ENCODE measurements around the gene LCP1. TPM values are rescaled to one million over a fixed set of nuclear protein-coding genes. Genes with fewer than 3 reads are reported as not detected.

LCP1 gene
- total RNA-seq, 1 donor from 2014 or later: 8.4 TPM

DNA sequence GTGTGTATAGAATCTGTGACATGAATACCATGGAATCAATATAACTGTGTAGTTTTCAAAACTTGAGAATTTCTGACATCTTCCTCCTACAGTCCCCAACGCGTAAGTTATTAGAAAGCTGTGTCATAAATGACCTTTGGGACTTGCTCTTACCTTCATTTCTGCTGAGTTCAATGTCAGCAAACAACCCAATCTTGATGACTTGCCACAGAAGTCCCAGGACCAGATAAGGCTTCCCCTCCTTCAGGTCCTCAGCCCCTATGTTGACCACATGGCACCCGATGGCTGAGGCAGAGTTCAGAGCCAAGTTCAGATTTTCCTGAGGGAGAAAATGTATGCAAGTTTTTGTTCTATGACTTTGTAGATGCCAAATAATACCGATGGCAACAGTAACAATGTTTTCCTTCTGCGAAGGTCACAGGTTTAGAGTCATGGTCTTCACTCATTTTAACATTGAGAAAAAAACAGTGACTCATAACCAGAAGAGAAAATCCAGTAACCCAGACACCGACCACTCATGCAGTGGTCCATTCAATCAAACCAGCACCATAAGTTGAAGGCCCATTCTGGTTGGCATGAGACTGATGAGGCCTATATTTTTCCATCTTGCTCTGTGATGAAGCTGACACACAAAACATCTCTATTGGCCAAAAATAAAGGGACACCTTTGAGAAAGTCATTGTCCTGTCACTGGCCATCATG, 29.2 kb downstream of the LCP1 start:
- TF ChIP-seq EZH2 (IDR thresholded peaks at IDR 0.05; ENCODE audit: insufficient read depth, low read length): no peak
- TF ChIP-seq, protein P1, sequence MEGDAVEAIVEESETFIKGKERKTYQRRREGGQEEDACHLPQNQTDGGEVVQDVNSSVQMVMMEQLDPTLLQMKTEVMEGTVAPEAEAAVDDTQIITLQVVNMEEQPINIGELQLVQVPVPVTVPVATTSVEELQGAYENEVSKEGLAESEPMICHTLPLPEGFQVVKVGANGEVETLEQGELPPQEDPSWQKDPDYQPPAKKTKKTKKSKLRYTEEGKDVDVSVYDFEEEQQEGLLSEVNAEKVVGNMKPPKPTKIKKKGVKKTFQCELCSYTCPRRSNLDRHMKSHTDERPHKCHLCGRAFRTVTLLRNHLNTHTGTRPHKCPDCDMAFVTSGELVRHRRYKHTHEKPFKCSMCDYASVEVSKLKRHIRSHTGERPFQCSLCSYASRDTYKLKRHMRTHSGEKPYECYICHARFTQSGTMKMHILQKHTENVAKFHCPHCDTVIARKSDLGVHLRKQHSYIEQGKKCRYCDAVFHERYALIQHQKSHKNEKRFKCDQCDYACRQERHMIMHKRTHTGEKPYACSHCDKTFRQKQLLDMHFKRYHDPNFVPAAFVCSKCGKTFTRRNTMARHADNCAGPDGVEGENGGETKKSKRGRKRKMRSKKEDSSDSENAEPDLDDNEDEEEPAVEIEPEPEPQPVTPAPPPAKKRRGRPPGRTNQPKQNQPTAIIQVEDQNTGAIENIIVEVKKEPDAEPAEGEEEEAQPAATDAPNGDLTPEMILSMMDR (IDR thresholded peaks at IDR 0.05; ENCODE audit: insufficient read depth, low read depth, low read length): no peak
- Histone ChIP-seq H3K36me3 (ENCODE audit: insufficient read depth, low read length) (no peaks in the 10 kb centered on the region), H3K27ac (ENCODE audit: low read depth, low read length) (no peak overlapping the region), H4K20me1 (ENCODE audit: insufficient read depth, low read length) (no peaks in the 10 kb centered on the region), H3K4me2 (ENCODE audit: low read length) (no peak overlapping the region), H3K4me3 (ENCODE audit: insufficient read depth, low read depth, low read length) (no peak overlapping the region), H3K9me3 (ENCODE audit: insufficient read depth, low read depth, low read length) (no peaks in the 10 kb centered on the region), H3K27me3 (ENCODE audit: insufficient read depth, low read length) (no peaks in the 10 kb centered on the region), H3K9ac (ENCODE audit: low read length) (no peak overlapping the region), H2AFZ (ENCODE audit: low read depth, low read length) (no peak overlapping the region), H3K4me1 (ENCODE audit: insufficient read depth, low read length) (peaks cover 15% of the 10 kb centered on the region), H3K79me2 (ENCODE audit: insufficient read depth, low read length) (no peaks in the 10 kb centered on the region)
- DNase-seq (ENCODE audit: low read depth): no peak
- no peak for FAIRE-seq
- Mint-ChIP-seq H3K4me1 (ENCODE audit: low read depth, unreplicated experiment) (no peaks in the 10 kb centered on the region), H3K9me3 (ENCODE audit: unreplicated experiment) (no peaks in the 10 kb centered on the region), H3K4me3 (ENCODE audit: unreplicated experiment) (no peak overlapping the region), H3K36me3 (ENCODE audit: low read depth, unreplicated experiment) (no peaks in the 10 kb centered on the region), H3K27me3 (ENCODE audit: low read depth, unreplicated experiment) (no peaks in the 10 kb centered on the region), H3K27ac (ENCODE audit: unreplicated experiment) (no peak overlapping the region)

DNA sequence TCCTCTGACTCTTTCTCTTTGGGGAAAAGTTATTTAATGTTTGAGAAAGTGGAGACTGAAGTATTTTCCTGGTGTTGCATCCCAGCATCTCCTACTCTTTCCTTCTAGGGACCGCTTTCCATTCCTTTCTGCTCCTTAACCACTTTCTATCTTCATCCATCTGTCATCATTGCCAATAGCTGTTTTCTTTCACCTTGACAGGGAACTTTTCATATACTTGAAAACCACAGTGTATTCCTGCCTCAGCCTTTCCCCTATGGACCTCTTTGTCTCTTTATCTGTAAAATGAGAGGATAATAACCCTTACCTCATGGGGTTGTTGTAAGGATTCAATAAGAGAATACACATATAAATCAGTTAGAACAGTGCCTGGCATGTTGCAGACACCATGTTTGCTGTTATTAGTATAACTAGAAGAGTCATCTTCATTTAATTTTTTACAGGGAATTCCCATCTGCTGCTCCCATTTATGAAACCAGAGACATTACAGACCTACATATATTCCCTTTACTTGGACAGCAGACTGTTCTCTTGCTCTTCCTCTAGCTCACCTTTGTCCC, 31.8 kb downstream of the LCP1 start:
- peaks cover 15% of the 10 kb centered on the region for H3K4me1 ChIP-seq (ENCODE audit: insufficient read depth, low read length)
- no peak overlapping the region for H3K4me3 ChIP-seq (ENCODE audit: insufficient read depth, low read depth, low read length)
- no peaks in the 10 kb centered on the region for H3K36me3 Mint-ChIP-seq (ENCODE audit: low read depth, unreplicated experiment)
- H3K27ac ChIP-seq (ENCODE audit: low read depth, low read length): peak overlapping the region; percentile 6
- H3K4me3 Mint-ChIP-seq (ENCODE audit: unreplicated experiment): no peak overlapping the region
- no peak for DNase-seq (ENCODE audit: low read depth)
- FAIRE-seq: no peak
- H3K27me3 ChIP-seq (ENCODE audit: insufficient read depth, low read length): no peaks in the 10 kb centered on the region
- no peaks in the 10 kb centered on the region for H3K27me3 Mint-ChIP-seq (ENCODE audit: low read depth, unreplicated experiment)
- no peaks in the 10 kb centered on the region for H3K79me2 ChIP-seq (ENCODE audit: insufficient read depth, low read length)
- H4K20me1 ChIP-seq (ENCODE audit: insufficient read depth, low read length): no peaks in the 10 kb centered on the region
- no peak overlapping the region for H2AFZ ChIP-seq (ENCODE audit: low read depth, low read length)
- H3K9me3 Mint-ChIP-seq (ENCODE audit: unreplicated experiment): no peaks in the 10 kb centered on the region
- no peaks in the 10 kb centered on the region for H3K9me3 ChIP-seq (ENCODE audit: insufficient read depth, low read depth, low read length)
- no peak overlapping the region for H3K9ac ChIP-seq (ENCODE audit: low read length)
- H3K27ac Mint-ChIP-seq (ENCODE audit: unreplicated experiment): no peak overlapping the region
- H3K36me3 ChIP-seq (ENCODE audit: insufficient read depth, low read length): no peaks in the 10 kb centered on the region
- TF ChIP-seq EZH2 (IDR thresholded peaks at IDR 0.05; ENCODE audit: insufficient read depth, low read length): no peak
- TF ChIP-seq, protein P1 (IDR thresholded peaks at IDR 0.05; ENCODE audit: insufficient read depth, low read depth, low read length): no peak
- H3K4me2 ChIP-seq (ENCODE audit: low read length): peak overlapping the region; percentile 35
- H3K4me1 Mint-ChIP-seq (ENCODE audit: low read depth, unreplicated experiment): no peaks in the 10 kb centered on the region
